ENCODE measurements around the gene PLCB1. TPM values are rescaled to one million over a fixed set of nuclear protein-coding genes. Genes with fewer than 3 reads are reported as not detected.

The PLCB1 gene
- total RNA-seq, 1 experiment from 2014 or later, result 7.2 TPM

- DNase-seq (ENCODE audit: low read depth), result no peak
These were observed 164.5 kb downstream of the PLCB1 start for GRCh38 chr20:8296536-8296935.

- no peak for DNase-seq (ENCODE audit: low read depth)
These were observed 166.5 kb downstream of the PLCB1 start for GRCh38 chr20:8298426-8299043.

GRCh38 chr20:8299921-8300320 is 167.9 kb downstream of the PLCB1 start:
- DNase-seq (ENCODE audit: low read depth), result peak; percentile 69

GRCh38 chr20:8301655-8302054 is 169.6 kb downstream of the PLCB1 start:
- no peak for DNase-seq (ENCODE audit: low read depth)

- DNase-seq (ENCODE audit: low read depth), result no peak
These were observed 171.6 kb downstream of the PLCB1 start for GRCh38 chr20:8303651-8304050.

GRCh38 chr20:8304124-8304816 is 172.2 kb downstream of the PLCB1 start:
- DNase-seq (ENCODE audit: low read depth), result no peak

GRCh38 chr20:8305449-8305978 is 173.4 kb downstream of the PLCB1 start:
- peak; percentile 31 for DNase-seq (ENCODE audit: low read depth)

- no peak for DNase-seq (ENCODE audit: low read depth)
These were observed 174.9 kb downstream of the PLCB1 start for GRCh38 chr20:8306937-8307336.

GRCh38 chr20:8309634-8310033 is 177.6 kb downstream of the PLCB1 start:
- no peak for DNase-seq (ENCODE audit: low read depth)

- DNase-seq (ENCODE audit: low read depth), result no peak
These were observed 178.6 kb downstream of the PLCB1 start for GRCh38 chr20:8310618-8311017.

GRCh38 chr20:8313073-8313472 is 181.0 kb downstream of the PLCB1 start:
- no peak for DNase-seq (ENCODE audit: low read depth)

- DNase-seq (ENCODE audit: low read depth), result no peak
These were observed 183.8 kb downstream of the PLCB1 start for GRCh38 chr20:8315639-8316573.

- DNase-seq (ENCODE audit: low read depth), result no peak
These were observed 185.4 kb downstream of the PLCB1 start for GRCh38 chr20:8317448-8317847.

GRCh38 chr20:8318965-8319625 is 187.0 kb downstream of the PLCB1 start:
- DNase-seq (ENCODE audit: low read depth), result no peak

- DNase-seq (ENCODE audit: low read depth), result no peak
These were observed 188.2 kb downstream of the PLCB1 start for GRCh38 chr20:8320306-8320705.

GRCh38 chr20:8321001-8321400 is 188.9 kb downstream of the PLCB1 start:
- DNase-seq (ENCODE audit: low read depth), result no peak

GRCh38 chr20:8322662-8323217 is 190.7 kb downstream of the PLCB1 start:
- DNase-seq (ENCODE audit: low read depth), result no peak

- no peak for DNase-seq (ENCODE audit: low read depth)
These were observed 194.1 kb downstream of the PLCB1 start for GRCh38 chr20:8326191-8326590.

GRCh38 chr20:8326899-8327298 is 194.8 kb downstream of the PLCB1 start:
- DNase-seq (ENCODE audit: low read depth), result no peak

GRCh38 chr20:8328189-8328588 is 196.1 kb downstream of the PLCB1 start:
- no peak for DNase-seq (ENCODE audit: low read depth)

- DNase-seq (ENCODE audit: low read depth), result no peak
These were observed 198.3 kb downstream of the PLCB1 start for GRCh38 chr20:8330319-8330784.
